ENCODE results near the gene DYSF.

- TF ChIP-seq, protein P1, sequence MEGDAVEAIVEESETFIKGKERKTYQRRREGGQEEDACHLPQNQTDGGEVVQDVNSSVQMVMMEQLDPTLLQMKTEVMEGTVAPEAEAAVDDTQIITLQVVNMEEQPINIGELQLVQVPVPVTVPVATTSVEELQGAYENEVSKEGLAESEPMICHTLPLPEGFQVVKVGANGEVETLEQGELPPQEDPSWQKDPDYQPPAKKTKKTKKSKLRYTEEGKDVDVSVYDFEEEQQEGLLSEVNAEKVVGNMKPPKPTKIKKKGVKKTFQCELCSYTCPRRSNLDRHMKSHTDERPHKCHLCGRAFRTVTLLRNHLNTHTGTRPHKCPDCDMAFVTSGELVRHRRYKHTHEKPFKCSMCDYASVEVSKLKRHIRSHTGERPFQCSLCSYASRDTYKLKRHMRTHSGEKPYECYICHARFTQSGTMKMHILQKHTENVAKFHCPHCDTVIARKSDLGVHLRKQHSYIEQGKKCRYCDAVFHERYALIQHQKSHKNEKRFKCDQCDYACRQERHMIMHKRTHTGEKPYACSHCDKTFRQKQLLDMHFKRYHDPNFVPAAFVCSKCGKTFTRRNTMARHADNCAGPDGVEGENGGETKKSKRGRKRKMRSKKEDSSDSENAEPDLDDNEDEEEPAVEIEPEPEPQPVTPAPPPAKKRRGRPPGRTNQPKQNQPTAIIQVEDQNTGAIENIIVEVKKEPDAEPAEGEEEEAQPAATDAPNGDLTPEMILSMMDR (IDR thresholded peaks at IDR 0.05), result no peak
- TF ChIP-seq USF2 (IDR thresholded peaks at IDR 0.05; ENCODE audit: borderline replicate concordance, low read depth, low read length) (no peak), SMC3 (IDR thresholded peaks at IDR 0.05; ENCODE audit: low read depth, low read length) (no peak), EZH2phosphoT487 (IDR thresholded peaks at IDR 0.05; ENCODE audit: borderline replicate concordance, low read depth) (no peak), YY1 (IDR thresholded peaks at IDR 0.05; ENCODE audit: low read depth) (no peak), CHD2 (IDR thresholded peaks at IDR 0.05; ENCODE audit: low read length, partially characterized antibody) (no peak), RAD21 (IDR thresholded peaks at IDR 0.05; ENCODE audit: low read length) (no peak), RFX5 (IDR thresholded peaks at IDR 0.05; ENCODE audit: low read length) (no peak), POLR2AphosphoS5 (IDR thresholded peaks at IDR 0.05; ENCODE audit: low read depth, low read length) (no peak)
- TF ChIP-seq, protein P2, sequence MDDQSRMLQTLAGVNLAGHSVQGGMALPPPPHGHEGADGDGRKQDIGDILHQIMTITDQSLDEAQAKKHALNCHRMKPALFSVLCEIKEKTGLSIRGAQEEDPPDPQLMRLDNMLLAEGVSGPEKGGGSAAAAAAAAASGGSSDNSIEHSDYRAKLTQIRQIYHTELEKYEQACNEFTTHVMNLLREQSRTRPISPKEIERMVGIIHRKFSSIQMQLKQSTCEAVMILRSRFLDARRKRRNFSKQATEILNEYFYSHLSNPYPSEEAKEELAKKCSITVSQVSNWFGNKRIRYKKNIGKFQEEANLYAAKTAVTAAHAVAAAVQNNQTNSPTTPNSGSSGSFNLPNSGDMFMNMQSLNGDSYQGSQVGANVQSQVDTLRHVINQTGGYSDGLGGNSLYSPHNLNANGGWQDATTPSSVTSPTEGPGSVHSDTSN (IDR thresholded peaks at IDR 0.05), result no peak
- TF ChIP-seq, protein P3, sequence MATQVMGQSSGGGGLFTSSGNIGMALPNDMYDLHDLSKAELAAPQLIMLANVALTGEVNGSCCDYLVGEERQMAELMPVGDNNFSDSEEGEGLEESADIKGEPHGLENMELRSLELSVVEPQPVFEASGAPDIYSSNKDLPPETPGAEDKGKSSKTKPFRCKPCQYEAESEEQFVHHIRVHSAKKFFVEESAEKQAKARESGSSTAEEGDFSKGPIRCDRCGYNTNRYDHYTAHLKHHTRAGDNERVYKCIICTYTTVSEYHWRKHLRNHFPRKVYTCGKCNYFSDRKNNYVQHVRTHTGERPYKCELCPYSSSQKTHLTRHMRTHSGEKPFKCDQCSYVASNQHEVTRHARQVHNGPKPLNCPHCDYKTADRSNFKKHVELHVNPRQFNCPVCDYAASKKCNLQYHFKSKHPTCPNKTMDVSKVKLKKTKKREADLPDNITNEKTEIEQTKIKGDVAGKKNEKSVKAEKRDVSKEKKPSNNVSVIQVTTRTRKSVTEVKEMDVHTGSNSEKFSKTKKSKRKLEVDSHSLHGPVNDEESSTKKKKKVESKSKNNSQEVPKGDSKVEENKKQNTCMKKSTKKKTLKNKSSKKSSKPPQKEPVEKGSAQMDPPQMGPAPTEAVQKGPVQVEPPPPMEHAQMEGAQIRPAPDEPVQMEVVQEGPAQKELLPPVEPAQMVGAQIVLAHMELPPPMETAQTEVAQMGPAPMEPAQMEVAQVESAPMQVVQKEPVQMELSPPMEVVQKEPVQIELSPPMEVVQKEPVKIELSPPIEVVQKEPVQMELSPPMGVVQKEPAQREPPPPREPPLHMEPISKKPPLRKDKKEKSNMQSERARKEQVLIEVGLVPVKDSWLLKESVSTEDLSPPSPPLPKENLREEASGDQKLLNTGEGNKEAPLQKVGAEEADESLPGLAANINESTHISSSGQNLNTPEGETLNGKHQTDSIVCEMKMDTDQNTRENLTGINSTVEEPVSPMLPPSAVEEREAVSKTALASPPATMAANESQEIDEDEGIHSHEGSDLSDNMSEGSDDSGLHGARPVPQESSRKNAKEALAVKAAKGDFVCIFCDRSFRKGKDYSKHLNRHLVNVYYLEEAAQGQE (IDR thresholded peaks at IDR 0.05; ENCODE audit: low read depth, low read length), result no peak
Measured at GRCh38 chr2:71670430-71670795, 217.1 kb downstream of the DYSF start.
